Endometrium (tissue), 2 donors: ENCODE measurements around the gene WSCD2.

Experiments used
- FAIRE-seq: peaks from 2 replicates; lab custom pipeline; 2012; peaks lifted over from hg19 to GRCh38; lab: Jason Lieb, UNC
- donor health status: control.
- donor health status: control.

The WSCD2 gene

GRCh38 chr12:108128221-108129016 lies 669 bp upstream of the WSCD2 start:
- no peak for FAIRE-seq

DNA sequence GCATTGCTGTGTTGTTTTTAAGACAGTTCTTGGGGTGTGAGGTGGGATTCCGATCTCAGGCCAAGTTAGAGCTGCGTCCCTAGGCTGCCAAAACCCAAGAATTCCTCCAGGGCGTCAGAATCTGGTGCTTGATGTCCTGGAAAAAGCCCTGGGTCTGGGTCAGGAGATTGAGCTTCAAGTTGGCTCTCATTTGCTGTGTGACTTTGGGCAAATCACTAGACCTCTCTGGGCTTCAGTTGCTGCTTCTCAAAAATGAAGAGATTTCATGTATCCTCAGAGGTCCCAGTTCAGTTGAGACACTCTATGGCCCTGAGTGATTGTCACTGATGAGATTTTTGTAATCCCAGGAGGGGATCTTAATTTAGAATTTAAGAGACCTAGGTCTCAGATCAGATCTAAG lies 1.9 kb downstream of the WSCD2 start:
- FAIRE-seq, result no peak

- FAIRE-seq, result no peak
Measured at GRCh38 chr12:108131657-108132126, 2.6 kb downstream of the WSCD2 start.

DNA sequence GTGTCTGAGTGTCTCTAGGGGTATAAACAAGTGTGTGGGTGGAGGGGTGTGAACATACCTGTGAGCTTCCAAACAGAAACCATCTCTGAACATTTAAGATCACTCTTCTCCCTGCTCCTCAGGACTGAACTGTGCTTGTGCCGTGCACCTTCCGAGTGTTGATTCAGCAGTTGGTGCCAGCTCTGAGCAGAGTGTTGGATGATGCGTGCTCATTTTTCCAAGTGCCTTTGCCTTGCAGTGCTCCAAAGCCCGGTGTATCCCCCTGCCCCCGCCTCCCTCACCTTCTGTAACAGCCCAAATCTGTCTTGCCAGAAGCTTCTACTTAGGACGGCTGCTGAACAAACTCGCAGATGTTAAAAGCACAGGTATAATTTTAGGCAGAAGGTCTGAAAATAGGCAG lies 4.4 kb downstream of the WSCD2 start:
- FAIRE-seq, result no peak

GRCh38 chr12:108134744-108135143 lies 5.7 kb downstream of the WSCD2 start:
- FAIRE-seq, result no peak

DNA sequence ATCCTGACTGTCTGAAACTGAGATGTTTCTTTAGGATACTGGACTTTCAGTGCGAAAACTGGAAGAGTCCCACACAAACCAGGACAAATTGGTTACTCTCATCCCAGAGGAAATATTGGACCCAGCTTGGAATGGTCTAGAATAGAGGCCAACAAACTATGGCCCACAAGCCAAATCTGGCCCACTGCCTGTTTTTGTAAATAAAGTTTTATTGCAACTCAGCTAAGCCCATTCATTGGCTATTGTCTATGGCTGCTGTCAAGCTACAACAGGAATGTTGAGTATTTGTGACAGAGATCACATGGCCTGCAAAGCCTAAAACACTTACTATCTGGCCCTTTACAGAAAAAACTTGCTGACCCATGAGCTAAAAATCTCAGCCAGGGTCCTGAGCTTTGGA lies 6.5 kb downstream of the WSCD2 start:
- no peak for FAIRE-seq

DNA sequence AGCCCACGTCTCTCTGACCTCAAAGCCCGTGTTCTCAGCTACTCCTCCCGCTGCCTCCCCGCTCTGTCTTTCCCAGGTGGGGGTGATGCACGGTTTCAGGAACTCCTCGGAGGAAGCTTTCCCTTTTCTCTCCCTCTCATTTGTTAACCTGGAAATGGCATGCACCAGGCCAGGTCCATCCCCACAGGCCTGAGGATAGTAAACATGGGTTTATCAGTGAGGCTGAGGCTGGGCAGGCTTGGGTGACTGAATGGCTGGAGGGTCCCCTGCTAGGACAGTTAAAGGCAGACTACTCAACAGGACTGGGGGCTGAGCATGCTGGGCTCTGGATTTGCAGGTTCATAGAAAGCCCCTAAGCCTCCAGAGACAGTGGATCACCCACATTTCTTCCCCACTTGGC lies 7.6 kb downstream of the WSCD2 start:
- FAIRE-seq, result no peak

GRCh38 chr12:108139454-108139853 lies 10.4 kb downstream of the WSCD2 start:
- FAIRE-seq, result no peak

- no peak for FAIRE-seq
Measured at GRCh38 chr12:108140501-108140900, 11.4 kb downstream of the WSCD2 start.

DNA sequence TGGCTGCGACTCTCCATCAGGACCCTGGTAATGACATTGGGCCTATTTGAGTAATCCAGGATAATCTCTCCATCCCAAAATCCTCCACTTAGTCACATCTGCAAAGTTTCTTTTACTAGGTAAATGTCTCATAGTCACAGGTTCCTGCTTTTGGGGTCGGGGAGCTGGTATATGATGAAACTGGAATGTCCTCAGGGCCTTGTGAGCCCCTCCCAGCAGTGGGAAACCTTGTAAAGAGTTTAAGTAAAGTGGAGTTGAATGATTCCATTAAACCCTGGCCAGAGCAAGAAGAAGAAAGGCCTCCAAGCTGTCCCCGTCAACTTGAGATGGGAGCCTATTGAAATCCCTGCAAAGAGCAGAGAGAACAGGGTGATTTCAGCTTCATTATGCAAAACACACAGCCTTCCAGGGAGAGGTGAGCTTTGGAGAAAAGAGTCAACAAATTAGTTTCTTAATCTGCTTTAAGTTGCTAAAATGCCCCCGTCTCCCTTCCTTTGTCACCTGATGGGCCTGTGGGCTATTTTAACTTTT lies 12.6 kb downstream of the WSCD2 start:
- FAIRE-seq, result no peak

GRCh38 chr12:108143144-108143543 lies 14.1 kb downstream of the WSCD2 start:
- no peak for FAIRE-seq

DNA sequence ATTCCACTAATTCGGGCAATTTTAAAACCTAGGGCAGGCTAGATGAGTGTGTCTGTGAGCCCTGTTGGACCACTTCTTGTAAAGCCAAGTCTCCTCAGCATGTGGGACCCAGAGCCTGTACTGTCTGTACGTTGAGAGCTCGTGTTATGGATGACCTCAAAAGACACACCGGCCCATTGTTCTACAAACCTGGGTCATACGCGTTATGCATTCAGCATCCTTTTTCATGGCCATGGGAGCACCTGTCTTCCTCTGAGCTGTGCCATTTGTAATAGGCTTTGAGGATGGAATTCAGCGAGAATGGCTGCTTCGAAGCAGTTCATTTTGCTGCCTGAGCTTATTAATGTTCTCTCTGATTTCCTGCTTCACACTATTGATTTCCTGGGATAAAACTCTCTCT lies 15.0 kb downstream of the WSCD2 start:
- FAIRE-seq, result no peak

DNA sequence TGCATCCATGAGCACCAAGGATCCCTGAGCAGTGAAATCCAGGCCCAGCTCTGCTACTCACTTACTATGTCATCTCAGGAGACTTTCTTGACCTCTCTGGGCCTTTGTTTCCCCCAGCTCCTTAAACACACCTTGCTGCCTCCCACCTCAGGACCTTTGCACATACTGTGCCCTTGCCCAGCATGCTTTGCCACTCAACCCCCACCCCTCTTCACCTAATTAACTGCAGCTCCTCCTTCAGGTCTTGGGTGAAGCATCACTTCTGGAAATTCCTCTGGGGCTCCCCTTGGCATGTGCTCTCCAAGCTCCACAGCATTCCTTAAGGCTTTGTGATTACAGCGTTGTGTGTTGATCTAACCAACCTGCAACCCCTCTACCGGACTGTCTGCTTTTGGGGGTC lies 15.9 kb downstream of the WSCD2 start:
- FAIRE-seq, result no peak

GRCh38 chr12:108146035-108146893 lies 17.2 kb downstream of the WSCD2 start:
- FAIRE-seq, result no peak

GRCh38 chr12:108147279-108147678 lies 18.2 kb downstream of the WSCD2 start:
- no peak for FAIRE-seq

GRCh38 chr12:108148521-108149074 lies 19.5 kb downstream of the WSCD2 start:
- FAIRE-seq, result no peak

DNA sequence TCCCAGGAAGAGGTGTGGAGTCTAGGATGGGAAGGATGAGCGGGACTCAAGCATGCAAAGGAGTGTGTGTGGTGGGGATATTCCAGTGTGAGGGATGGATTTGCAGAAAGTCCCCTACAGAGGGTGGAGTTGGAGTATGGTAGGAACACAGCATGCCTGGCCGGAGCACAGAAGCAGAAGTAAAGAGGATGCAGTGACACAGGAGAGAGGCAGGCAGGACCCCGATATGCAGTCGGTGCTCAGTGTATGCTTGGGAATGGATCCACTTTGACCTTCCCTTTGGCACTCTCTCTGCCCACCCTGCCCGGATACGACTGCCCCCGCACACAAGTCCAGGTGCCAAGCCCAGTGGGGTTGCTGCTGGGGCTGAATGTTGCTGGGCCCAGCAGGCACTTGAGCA lies 21.3 kb downstream of the WSCD2 start:
- no peak for FAIRE-seq

DNA sequence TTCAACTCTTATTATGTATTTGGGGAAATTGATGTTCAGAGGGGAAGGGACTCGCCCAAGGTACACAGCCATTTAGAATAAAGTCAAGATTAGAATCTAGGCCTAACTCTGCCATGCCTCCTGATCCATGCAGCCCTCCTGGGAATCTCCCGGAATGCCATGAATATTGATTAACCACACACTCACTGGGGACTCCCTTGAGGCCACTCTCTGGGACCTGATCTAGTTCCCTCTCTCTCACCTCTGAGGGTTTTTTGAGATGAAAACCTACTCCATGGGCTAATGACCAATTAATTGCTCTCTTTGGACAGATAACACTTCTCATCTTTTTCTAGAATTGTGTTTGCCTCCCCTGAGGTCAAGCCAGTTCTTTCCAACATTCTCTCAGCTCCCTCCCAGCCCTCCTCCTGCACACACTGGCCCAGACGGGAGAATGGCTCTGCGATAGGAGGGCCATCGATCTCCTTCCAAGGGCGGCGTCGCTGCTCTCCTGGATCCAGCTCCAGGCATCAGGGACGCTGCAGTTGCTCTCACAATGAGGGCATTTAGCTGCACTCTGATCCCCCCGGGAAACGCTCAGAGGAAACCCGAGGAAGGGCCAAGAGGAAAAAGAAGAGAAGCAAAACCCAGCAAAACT lies 22.6 kb downstream of the WSCD2 start:
- no peak for FAIRE-seq

- FAIRE-seq, result no peak
Measured at GRCh38 chr12:108152170-108152538, 23.1 kb downstream of the WSCD2 start.

GRCh38 chr12:108156717-108157116 lies 27.6 kb downstream of the WSCD2 start:
- FAIRE-seq, result no peak

- no peak for FAIRE-seq
Measured at GRCh38 chr12:108157870-108158459, 28.9 kb downstream of the WSCD2 start.

GRCh38 chr12:108162207-108162606 lies 33.1 kb downstream of the WSCD2 start:
- no peak for FAIRE-seq
